Measurements from ENCODE around the gene CCL13. TPM values are rescaled to one million over a fixed set of nuclear protein-coding genes. Genes with fewer than 3 reads are reported as not detected.

The CCL13 gene
- polyA plus RNA-seq, 4 donors, result 0.17 TPM; not detected in 3

DNA sequence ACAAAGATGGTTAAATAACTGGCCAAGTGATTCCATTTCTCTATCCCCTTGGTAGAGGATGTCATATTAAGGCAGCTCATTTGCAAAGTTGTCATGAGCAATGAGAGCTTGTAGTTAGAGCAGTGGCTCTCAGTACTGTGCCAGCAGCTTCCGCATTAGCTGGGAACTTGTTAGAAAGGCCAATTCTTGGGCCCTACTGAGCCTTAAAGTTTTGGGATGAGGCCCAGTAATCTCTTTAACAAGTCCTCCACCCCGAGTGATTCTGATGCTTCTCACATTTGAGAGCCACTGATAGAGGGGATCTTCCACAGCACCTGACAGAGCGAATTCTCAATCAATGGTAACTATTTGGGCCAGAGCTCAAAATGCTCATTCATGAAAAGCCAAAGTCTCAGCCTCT, 26.9 kb downstream of the CCL13 start:
- no peak for DNase-seq (ENCODE audit: low read depth in 4 of 4, low spot score in 3 of 4)

DNA sequence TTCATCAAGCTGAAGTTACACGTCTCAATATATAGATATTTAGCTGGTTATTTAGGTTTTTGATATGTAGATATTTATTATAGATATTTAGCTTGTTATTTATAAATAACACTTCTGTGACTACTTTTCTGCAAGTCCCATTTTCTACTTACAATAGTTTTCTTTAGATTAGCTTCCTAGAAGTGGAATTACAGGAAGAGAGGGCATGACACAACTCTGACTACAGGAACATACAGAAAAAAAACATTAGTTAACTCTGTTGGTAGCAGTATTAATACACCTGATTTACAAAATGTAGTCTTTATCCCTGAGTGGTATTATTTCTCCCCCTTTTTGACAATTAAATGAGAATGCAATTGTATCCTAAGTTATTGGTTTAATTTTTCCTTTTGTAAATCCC, 28.0 kb downstream of the CCL13 start:
- DNase-seq (ENCODE audit: low read depth in 4 of 4, low spot score in 3 of 4), result no peak

DNA sequence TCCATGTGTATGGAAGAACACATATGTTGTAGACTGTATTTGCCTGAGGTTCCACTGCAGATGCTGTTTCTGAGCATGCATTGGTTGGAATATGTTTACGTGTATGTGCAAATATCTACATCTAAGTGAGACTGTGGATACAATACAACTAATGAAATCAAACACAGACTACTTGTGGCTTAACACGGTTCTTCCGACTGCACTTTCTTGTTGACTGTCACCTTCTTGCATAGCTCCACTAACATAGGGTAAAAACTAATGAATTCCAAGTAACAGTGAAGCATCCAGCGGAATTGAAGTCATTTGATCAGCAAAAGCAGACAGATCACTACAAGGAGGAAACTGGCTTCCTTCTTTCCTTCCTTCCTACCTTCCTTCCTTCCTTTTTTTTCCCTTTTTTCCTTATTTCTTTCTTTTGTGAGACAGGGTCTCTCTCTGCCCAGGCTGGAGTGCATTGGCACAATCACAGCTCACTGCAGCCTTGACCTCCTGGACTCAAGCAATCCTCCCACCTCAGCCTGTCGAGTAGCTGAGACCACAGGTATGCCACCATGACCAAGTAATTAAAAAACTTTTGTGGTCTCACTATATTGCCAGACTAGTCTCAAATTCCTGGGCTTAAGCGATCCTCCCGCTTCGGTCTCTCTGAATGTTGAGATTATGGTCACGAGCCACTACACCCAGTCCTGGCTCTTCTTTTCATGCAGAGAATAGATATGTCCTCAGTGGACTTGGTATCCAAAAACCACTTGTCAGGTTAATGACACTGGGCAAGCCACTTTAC, 28.7 kb downstream of the CCL13 start:
- no peak for DNase-seq (ENCODE audit: low read depth in 4 of 4, low spot score in 3 of 4)

DNA sequence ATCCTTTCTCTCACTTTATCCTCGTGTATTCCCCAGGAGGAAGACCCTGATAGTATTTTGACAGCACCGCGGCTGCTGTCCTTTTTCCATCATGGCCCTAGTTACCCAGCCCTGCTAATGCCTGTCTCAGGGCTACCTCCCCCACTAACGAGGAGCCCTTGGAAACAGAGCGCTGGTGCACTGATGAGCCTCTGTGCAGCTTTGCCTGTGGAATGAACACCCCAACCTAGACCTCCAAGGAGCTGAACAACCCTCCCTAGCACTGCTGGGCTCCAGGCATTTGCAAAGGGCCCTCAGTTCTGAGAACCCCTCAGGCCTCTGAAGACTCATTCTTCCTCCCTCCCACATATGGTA, 30.0 kb downstream of the CCL13 start:
- no peak for DNase-seq (ENCODE audit: low read depth in 4 of 4, low spot score in 3 of 4)

DNA sequence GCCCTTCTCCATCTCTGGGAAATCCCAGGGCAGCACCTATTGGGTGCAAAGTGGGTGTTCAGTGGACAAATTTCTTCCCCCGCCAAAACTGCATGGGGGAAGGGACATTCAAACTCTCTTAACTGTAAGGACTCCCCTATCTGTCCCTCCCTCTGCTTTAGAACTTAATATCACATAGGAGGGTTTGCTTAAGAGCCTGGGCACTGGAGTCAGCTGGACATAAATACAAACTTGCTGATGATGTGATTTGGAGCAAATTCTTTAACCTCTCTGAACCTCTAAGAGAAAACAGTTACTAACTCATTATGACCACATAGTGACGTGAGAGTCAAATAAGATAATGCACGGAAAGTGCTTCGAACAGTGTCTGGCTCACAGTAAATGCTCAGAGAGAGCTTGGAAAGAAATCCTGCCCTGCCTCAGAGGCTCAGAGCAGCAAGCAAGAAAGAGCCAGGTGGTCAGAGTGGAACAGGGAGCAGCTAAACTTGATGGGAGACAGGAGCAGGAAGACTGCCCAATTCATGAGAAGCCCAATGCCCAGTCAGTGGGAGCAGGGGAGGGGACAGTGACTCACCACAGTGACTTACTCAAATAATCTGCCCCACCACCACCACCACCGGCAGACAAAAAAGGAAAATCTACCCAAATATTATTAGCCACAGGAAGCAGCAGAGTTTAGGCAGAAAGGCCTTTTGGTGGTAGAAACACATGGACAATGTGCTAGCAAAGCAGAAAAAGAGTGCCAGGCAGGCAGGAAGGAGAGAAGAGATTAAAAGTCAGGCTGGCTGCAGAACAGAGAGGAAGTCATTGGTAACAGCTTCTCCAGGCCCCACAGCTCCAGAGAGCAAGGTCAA, 30.6 kb downstream of the CCL13 start:
- no peak for DNase-seq (ENCODE audit: low read depth in 4 of 4, low spot score in 3 of 4)

DNA sequence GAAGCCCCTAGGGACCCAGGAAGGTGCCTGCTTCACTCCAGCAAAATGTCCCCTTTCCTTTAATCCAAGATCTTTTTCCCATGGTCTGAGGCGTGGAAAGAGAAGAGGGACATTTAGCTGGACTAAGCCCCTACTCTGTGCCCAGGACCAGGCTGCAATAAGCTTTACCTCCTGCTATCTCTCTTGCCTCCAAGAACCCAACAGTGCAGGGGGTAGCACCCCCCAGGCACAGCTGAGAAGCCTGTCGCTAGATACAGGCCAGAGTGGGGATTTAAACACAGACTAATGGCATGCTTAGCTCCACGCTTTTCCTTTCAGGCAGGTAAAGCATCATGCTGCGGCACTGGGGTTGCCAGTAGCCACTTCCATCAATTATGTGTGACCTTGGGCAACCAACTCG, 31.3 kb downstream of the CCL13 start:
- no peak for DNase-seq (ENCODE audit: low read depth in 4 of 4, low spot score in 3 of 4)

DNA sequence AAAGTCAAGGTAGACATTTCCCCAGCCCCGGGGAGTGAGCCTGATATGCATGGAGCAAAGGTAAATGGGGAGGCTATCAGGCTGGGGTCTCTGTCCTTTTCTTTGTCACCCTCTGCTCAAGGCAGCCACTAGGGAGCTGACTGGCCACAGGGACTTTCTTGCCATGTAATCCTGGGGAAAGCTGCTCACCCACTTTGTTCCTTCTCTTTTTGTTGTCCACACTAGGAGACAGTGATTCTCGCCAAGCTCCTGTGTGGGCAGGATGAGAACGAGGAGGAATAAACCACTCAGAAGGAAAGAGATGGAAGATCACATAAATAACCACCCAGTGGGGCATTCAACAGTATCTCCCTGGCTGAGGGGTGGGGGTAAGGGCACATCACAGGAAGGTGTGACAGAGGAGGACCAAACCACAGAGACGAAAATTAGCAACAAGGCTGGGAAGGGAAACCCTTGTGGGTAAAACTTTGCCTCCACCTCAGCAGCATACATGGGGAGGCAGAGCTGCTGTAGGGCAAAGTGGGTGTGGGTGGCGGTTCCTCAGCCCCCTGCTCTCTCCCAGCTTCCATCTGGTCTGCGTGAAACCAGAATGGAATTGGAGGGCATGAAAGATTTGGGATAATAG, 33.0 kb downstream of the CCL13 start:
- no peak for DNase-seq (ENCODE audit: low read depth in 4 of 4, low spot score in 3 of 4)

DNA sequence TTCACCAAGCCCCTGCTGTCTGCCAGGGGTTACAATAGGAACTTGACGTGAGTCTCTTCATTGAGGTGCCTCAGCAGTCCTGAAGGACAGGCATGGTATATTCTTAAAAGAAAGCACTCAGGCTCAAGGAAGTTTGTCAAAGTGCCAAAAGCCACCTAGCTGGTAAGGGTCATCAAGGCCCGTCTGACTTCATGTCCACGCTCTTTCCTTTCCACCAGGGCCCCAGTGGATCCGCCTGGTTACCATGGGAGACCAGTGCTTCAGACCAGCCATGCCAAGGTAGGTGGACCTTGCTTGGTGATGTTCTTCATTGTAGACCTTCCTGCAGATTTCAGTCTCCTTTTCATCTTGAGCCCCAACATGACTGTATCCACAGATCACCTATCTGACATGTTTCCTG, 34.4 kb downstream of the CCL13 start:
- DNase-seq (ENCODE audit: low read depth in 4 of 4, low spot score in 3 of 4), result no peak

DNA sequence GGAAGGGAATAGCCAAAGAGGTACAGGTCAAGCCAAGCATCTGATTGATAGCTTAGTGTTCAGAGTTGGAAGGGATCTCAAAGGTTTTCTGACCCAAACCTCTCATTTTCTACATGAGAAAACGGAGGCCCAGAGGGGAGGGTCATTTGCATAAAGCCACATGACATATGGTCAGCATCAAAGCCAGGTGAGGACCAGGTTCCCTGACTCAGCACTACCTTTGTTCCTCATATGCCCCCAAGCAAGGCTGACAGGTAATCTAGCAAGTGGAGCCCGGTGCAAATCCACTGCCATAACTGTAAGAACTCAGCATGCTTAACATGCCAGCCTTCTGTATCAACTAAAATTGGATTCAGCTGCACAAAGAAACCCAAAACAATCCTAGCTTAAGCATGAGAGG, 35.0 kb downstream of the CCL13 start:
- no peak for DNase-seq (ENCODE audit: low read depth in 4 of 4, low spot score in 3 of 4)

DNA sequence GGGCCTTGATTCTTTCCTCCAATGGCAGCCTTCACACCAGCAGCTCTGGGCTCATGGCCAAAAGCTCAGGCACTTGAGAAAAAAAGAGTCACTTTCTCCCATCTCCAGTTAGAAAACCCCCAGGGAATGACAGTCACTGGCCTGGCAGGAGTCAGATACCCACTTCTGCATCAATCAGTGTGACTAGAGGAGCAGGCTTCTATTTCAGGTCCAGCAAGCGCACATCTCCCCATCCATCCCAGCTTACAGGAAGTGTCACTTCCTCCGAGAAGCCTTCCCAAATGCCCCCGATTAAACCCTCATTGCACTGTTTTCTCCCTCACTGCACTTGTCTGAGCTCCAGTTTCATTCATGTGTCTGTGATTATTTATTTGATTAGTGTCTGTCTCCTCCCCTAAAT, 37.1 kb downstream of the CCL13 start:
- DNase-seq (ENCODE audit: low read depth in 4 of 4, low spot score in 3 of 4), result no peak

DNA sequence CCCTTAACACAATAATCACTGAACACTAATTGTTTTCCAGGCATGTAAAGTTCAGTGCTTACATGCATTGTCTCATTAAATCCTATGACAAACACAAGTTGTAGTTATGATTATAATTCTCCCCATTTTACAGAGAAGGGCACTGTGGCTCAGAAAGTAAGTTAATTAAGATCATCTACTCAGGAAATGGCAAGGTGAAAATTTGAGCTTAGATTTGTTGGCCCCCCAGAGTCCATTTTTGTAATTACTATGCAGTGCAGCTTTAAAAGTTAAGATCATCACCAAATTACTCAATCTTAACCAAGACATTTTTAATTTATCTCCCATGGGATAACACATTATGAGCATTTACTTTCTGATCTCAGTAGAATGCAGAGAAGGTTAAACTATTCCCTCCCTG, 41.0 kb downstream of the CCL13 start:
- DNase-seq (ENCODE audit: low read depth in 4 of 4, low spot score in 3 of 4), result no peak

DNA sequence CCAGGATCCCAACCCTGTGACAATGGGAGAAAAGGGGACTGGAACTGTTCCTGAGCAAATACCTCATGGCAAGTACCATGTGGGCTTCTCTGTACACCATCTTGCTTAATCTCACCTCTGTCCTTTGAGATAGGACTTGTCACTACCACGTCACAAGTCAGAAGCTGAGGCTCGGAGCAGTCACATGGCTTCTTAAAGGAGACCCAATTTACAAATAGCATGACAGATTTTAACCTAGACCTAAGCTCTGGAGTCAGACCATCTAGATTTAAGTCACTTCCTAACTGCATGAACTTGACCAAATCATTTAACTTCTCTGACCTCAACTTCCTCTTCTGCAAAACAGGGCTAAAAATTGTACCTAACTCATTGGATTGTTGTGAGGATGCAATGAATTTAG, 42.7 kb downstream of the CCL13 start:
- no peak for DNase-seq (ENCODE audit: low read depth in 4 of 4, low spot score in 3 of 4)

DNA sequence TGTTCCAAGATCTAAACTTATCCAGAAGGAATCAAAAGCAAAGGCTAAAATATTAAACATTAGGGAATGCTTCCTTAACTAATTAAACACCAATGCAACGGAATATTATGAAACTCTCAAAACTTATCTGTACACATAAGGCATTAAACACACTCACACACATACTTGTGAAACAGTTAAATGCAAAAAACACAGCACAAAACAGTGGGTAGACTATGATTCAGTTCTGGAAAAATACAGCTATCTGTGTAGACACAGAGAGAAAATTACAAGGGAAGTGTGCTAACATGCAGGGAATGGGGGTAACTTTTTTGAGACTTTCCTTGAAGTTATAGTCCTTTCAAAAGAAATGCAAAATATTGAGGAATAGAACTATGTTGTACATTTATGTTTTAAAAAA, 43.4 kb downstream of the CCL13 start:
- no peak for DNase-seq (ENCODE audit: low read depth in 4 of 4, low spot score in 3 of 4)

DNA sequence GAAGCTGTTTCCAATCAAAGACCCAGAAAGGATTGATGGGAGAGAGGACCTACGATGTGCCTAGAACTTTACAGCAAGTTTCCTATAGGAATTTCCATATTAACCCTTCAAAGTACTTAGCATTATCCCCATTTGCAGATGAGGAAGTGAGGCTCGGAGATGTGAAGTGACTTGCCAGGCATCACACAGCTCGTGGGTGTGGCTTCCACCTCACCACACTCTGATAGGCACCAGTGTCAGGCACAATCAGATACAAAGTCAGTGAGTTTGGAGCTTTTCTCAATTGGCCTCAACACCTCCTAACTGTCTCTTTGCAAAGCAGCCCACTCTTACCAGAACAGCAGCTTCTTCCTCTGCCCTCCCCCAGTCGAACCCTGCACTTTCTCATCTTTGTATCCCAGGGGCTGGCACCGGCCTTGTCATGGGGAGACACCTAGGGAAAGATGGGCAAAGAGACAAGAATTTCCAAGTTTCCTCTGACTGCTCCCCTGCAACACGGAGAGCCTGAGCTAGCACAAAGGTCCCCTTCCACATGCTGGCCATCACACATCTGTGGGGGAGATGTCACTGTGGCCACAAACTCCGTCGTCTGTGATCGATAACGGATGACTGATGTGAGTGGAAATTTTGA, 44.1 kb downstream of the CCL13 start:
- DNase-seq (ENCODE audit: low read depth in 4 of 4, low spot score in 3 of 4), result no peak

DNA sequence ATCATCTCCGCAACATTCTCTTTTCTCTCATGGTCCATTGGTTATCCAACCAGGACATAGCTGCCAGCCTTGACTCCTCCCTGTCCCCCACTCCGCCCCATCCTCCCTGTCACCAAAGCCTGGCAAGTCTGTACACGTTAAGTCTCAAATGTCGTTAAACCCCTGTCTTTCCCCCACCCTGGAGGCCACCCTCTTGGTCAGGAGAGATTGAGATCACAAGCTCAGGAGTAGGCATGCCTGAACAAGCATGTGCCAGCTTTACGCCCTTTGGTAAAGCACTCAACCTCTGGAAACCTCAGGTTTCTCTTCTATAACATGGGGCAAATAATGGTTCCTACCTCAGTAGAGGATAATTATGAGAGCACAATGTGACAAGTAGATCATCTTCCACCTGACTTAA, 44.9 kb downstream of the CCL13 start:
- DNase-seq (ENCODE audit: low read depth in 4 of 4, low spot score in 3 of 4), result no peak

DNA sequence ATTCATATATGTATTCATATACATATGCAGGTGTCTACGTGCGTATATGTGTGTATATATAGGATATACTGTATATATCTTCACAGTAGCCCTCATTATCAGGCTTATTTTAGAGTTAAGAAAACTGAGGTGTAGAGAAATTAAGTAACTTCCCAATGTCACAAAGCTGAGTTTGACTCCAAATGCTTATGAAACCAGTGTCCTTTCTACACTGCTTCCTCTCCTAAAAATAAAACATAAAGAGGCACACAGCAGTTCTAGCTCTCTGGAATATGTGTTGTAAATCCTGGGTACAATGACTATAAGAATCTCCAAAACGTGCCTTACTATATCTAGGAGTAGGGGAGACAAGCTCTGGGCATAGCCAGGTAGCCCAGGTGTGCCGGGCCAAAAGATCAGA, 46.7 kb downstream of the CCL13 start:
- DNase-seq (ENCODE audit: low read depth in 4 of 4, low spot score in 3 of 4), result no peak

DNA sequence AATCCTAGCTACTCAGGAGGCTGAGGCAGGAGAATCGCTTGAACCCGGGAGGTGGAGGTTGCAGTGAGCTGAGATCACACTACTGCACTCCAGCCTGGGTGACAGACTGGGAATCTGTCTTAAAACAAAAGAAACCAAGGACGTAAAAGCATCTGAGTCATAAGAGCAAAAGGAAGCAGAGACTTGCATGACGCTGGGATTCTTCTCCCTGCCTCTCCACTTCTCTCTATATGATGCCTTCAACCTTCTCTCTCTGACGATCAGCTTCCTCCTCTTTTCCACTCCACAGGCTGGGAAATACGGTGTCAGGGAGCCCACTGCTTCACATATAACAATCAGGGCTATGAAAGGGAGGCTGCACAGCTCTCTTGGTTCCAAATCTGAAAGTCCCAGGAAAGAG, 49.9 kb downstream of the CCL13 start:
- DNase-seq (ENCODE audit: low read depth in 4 of 4, low spot score in 3 of 4), result no peak
